Choroid plexus epithelial cell (primary cell): ENCODE measurements around the gene PLAAT3.

Experiments
- DNase-seq: peaks from one replicate; pipeline ENCODE4 v3.0.0-alpha.2; 2010; ENCODE audit warnings: low read depth
- H3K4me3 ChIP-seq: 2 replicates; pipeline ENCODE4 v1.5.1; 2011; ENCODE audit warnings: low read depth, mild to moderate bottlenecking, control low read depth, low read length, moderate library complexity
- TF ChIP-seq, protein P1 (sequence below): conservative IDR thresholded peaks from 2 replicates; pipeline ENCODE4 v1.5.1; 2011; ENCODE audit warnings: low read depth, mild to moderate bottlenecking, control low read depth, inconsistent platforms, low read length, moderate library complexity

Gene PLAAT3

DNA sequence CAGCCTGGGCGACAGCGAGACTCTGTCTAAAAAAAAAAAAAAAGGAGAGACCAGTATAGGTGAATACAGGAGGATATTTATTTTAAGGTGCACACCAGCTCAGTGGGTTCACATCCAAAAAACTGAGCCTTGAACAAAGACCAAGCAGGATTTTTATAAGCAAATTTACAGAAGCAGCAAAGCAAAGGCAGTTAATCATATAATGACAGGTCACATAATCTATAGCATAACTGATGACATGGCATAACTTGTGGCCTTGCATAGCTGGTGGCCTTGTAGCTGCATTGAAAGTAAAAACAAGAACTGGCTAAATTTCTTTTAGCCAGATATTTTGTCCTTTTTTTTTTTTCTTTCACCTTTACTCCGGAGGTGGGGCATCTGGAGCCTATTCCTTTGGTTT, 2.7 kb upstream of the PLAAT3 start:
- no peak overlapping the region for H3K4me3 ChIP-seq
- TF ChIP-seq, protein P1, sequence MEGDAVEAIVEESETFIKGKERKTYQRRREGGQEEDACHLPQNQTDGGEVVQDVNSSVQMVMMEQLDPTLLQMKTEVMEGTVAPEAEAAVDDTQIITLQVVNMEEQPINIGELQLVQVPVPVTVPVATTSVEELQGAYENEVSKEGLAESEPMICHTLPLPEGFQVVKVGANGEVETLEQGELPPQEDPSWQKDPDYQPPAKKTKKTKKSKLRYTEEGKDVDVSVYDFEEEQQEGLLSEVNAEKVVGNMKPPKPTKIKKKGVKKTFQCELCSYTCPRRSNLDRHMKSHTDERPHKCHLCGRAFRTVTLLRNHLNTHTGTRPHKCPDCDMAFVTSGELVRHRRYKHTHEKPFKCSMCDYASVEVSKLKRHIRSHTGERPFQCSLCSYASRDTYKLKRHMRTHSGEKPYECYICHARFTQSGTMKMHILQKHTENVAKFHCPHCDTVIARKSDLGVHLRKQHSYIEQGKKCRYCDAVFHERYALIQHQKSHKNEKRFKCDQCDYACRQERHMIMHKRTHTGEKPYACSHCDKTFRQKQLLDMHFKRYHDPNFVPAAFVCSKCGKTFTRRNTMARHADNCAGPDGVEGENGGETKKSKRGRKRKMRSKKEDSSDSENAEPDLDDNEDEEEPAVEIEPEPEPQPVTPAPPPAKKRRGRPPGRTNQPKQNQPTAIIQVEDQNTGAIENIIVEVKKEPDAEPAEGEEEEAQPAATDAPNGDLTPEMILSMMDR, result no peak
- DNase-seq, result no peak

DNA sequence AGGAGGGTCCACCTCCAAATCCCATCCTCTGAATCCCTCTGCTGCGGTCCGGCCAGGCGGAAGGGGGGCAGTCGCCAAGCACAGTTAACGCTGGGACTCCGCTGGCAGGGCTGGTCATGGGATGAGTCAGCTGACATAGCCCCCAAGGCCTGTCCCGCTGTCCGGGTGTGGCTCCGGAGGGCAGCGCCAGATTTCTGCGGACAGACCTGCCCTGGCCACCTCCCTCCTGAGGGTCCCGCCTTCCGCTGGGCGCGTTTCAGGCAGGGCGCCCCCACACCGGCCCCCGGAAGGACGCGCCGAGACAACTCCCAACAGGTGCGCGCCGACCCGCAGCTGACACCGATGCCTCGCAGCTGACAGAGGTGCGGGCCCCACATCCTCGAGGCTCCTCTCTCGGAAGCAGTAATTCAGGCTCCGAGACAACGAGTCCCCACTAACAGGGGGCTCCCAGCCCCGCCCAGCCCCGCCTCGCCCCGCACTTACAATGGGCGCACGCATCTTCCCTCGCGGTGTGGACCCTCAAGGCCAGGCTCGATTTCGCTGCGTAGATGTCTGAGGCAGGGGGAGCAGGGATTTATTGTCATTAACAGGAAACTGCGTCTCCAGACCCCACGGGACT, 607 bp downstream of the PLAAT3 start:
- peak overlapping the region; percentile 71 for H3K4me3 ChIP-seq
- no peak for DNase-seq
- TF ChIP-seq, protein P1, result no peak

DNA sequence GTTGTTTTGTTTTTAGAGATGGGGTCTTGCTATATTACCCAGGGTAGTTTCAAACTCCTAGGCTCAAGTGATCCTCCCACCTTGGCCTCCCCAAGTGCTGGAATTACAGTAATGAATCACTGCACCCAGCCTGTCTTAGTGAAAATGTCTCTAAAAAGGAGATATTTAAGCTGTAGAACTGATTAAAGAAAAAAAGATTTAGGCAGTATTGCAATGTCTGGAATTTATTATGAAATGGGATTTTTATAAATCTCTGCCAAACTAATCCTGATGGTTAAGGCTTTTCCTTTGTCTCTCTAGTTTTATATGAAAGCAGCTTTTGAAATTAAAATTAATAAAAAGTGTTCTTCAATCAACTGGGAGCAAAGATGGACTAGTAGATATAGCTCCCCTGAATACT, 2.1 kb downstream of the PLAAT3 start:
- no peak for DNase-seq
- peak overlapping the region; percentile 71 for H3K4me3 ChIP-seq
- TF ChIP-seq, protein P1, result no peak

DNA sequence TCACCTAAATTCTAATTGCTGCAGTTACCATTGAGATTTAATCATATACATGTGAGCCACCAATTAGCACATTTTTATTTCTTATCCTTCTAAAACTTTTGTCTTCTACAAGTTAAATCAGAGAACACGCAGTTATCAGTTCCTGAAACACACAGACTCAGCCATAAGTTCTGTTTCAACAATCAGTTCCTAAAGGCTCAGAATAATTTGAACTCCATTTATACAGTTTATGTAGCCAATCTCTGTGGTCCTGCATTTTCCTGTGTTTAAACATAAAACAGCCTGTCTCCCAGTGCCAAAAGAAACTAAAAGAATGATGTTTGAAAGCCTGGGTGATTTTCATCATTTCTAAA, 2.9 kb downstream of the PLAAT3 start:
- no peak overlapping the region for H3K4me3 ChIP-seq
- DNase-seq, result no peak
- TF ChIP-seq, protein P1, result no peak

DNA sequence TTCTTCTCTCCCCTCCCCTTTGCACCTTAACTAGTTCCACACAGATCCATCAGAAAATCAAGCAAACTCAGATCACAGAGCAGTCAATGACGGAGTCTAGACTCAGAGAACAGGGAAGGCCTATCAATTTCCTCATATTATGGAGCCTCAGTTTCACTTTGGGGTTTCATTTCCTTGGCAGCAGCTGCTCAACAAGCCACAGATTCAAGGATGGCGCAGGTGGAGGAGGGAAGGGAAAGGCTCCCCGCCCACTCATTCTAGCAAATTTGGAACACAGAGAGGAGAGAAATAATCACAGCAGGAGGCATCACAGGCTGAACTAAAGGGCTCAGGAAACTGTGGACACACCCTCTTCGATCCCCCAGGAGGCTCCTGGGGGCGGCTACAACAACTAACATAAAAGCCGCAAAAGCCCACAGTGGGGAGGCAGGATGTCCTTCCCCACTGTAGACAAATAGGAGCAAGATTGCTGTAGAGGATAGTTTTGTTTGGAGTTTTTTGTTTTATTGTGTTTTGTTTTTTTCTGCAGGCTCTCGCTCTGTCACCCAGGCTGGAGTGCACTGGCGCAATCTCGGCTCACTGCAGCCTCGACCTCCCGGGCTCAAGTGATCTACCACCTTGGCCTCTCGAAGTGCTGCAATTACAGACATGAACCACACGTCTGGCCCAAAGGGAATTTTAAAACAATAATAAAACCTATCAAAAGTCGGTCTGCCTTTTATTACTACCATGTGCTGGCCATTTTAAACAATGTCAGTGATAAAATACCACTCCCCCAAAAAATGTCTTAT, 3.4 kb downstream of the PLAAT3 start:
- DNase-seq, result peak; percentile 81
- TF ChIP-seq, protein P1, result peak; percentile 14
- peak overlapping the region; percentile 14 for H3K4me3 ChIP-seq

DNA sequence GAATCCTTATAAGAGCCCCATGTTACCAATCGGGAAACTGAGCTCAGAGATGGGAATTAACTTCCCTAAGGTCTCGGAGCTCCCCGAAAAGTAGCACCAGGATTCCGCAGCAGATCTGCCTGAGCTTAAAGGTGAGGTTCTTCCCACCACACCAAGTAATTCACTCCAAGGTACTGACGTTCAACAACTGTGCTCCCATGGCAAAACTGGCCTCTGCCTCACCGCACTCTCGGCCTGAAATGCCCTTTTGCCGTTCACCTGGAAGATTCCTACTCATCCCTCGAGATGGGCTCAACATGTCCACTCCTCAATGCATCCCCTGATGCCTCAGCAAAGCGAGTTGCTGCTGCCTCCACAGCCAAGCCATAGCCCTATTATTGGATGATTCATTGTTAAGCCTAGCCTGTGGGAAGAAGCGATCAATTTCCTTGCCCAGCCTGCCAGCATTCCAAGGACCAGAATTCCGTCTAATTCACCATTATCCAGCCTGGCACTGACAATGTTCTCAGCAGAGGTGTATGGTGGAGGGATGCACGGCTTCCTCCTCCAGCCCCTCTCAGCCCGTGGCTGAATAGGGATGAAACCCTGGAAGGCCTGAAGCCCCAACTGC, 4.2 kb downstream of the PLAAT3 start:
- H3K4me3 ChIP-seq, result no peak overlapping the region
- no peak for DNase-seq
- TF ChIP-seq, protein P1, result no peak
